ENCODE results near the gene CAD. TPM values are rescaled to one million over a fixed set of nuclear protein-coding genes. Genes with fewer than 3 reads are reported as not detected.

The CAD gene
- total and polyA plus RNA-seq, 2 donors (not counting 3 experiments of a cell fraction or from before 2014, with no cell fraction given), result 60.3 to 91.4 TPM

DNA sequence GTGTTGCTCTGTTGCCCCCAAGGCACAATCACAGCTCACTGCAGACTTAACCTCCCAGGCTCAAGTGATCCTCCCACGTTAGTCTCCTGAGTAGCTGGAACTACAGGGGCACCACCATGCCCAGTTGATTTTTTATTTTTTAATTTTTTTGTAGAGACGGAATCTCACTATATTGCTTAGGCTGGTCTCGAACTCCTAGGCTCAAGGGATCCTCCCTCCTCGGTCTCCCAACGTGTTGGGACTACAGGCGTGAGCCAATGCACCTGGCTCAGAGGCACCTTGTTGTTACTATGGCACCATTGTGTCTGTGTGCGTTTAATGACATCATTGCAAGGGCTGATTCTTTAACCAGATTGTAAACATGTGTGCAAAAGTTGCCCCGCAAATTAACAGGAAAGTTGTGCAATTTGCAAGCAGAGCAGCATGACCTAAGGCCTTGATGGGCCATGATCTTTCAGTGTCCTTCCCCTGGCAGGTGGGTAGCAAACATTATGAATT is 45.8 kb upstream of the CAD start:
- Histone ChIP-seq H3K9ac (replicated peaks; ENCODE audit: extremely low read depth, insufficient read depth, low read length) (no peak overlapping the region), H3K27me3 (ENCODE audit: control insufficient read depth in 2 of 2, insufficient read depth in 2 of 2, low read length in 2 of 2) (peaks cover 24 to 34% of the 10 kb centered on the region in 2 experiments), H3K9me1 (replicated peaks; ENCODE audit: control insufficient read depth, extremely low read depth, insufficient read depth, low read length) (no peaks in the 10 kb centered on the region), H3K27ac (ENCODE audit: insufficient read depth, low read depth, low read length) (no peak overlapping the region), H3K4me3 (replicated peaks in 1 of 3; ENCODE audit: insufficient read depth in 1 of 3, low read depth in 1 of 3, low read length in 3 of 3) (no peak overlapping the region), H3K9me3 (replicated peaks; ENCODE audit: control insufficient read depth, insufficient read depth, low read length) (no peaks in the 10 kb centered on the region), H3K79me2 (ENCODE audit: control insufficient read depth, insufficient read depth, low read length) (no peaks in the 10 kb centered on the region), H2AFZ (ENCODE audit: low read depth, low read length) (no peak overlapping the region), H3K36me3 (ENCODE audit: control insufficient read depth in 2 of 2, extremely low read depth in 1 of 2, insufficient read depth in 2 of 2, low read length in 2 of 2) (no peaks in the 10 kb centered on the region), H4K20me1 (replicated peaks; ENCODE audit: control insufficient read depth, extremely low read depth, insufficient read depth, low read length) (no peaks in the 10 kb centered on the region), H3K4me2 (ENCODE audit: insufficient read depth, low read length) (no peak overlapping the region), H3K4me1 (ENCODE audit: control insufficient read depth, extremely low read depth, insufficient read depth, low read length) (no peaks in the 10 kb centered on the region)
- intact Hi-C loops (cut with micrococcal nuclease), result loop anchor here (5.0 kb wide), 1 partner anchor 74 kb away; no protein-coding TSS in a partner anchor
- no peak for DNase-seq (ENCODE audit: low read depth, low spot score)
- TF ChIP-seq, protein P1, sequence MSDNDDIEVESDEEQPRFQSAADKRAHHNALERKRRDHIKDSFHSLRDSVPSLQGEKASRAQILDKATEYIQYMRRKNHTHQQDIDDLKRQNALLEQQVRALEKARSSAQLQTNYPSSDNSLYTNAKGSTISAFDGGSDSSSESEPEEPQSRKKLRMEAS (IDR thresholded peaks at IDR 0.05; ENCODE audit: insufficient read depth, insufficient read length), result no peak
- no peak for TF ChIP-seq EZH2 (IDR thresholded peaks at IDR 0.05; ENCODE audit: borderline replicate concordance, low read depth, low read length, severe bottlenecking)
- TF ChIP-seq, protein P2, sequence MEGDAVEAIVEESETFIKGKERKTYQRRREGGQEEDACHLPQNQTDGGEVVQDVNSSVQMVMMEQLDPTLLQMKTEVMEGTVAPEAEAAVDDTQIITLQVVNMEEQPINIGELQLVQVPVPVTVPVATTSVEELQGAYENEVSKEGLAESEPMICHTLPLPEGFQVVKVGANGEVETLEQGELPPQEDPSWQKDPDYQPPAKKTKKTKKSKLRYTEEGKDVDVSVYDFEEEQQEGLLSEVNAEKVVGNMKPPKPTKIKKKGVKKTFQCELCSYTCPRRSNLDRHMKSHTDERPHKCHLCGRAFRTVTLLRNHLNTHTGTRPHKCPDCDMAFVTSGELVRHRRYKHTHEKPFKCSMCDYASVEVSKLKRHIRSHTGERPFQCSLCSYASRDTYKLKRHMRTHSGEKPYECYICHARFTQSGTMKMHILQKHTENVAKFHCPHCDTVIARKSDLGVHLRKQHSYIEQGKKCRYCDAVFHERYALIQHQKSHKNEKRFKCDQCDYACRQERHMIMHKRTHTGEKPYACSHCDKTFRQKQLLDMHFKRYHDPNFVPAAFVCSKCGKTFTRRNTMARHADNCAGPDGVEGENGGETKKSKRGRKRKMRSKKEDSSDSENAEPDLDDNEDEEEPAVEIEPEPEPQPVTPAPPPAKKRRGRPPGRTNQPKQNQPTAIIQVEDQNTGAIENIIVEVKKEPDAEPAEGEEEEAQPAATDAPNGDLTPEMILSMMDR (IDR thresholded peaks at IDR 0.05; ENCODE audit: extremely low read depth in 1 of 2, insufficient read depth in 1 of 2, low read depth in 1 of 2, low read length in 2 of 2), result no peak
- no peak for TF ChIP-seq POLR2AphosphoS5 (IDR thresholded peaks at IDR 0.05; ENCODE audit: insufficient read depth, low read depth, low read length)
- no peak for TF ChIP-seq JUN (IDR thresholded peaks at IDR 0.05; ENCODE audit: borderline replicate concordance, insufficient read depth, insufficient read length, low read depth)
- TF ChIP-seq FOS (IDR thresholded peaks at IDR 0.05; ENCODE audit: borderline replicate concordance, insufficient read depth, low read length), result no peak
- TF ChIP-seq POLR2A (IDR thresholded peaks at IDR 0.05; ENCODE audit: low read depth, low read length), result no peak
- no peak for TF ChIP-seq MYC (IDR thresholded peaks at IDR 0.05; ENCODE audit: low read depth, low read length)
- TF ChIP-seq GATA2 (IDR thresholded peaks at IDR 0.05; ENCODE audit: insufficient read depth, insufficient read length, low read depth, low read length), result no peak
- POLR2A ChIA-PET, result no interaction called here
- dilution Hi-C loops (cut with MboI; ENCODE audit: extremely low pct_ligation_motif_present, low sequenced_read_pairs), result no loop called here
- CTCF ChIA-PET, result interaction anchor here (1.0 to 3.7 kb wide), 6 partner anchors 12 to 108 kb away, joined by 3 to 38 read pairs (median 14); no protein-coding TSS in a partner anchor
- no TSS peak for BruUV-seq (replicated peaks)
- no peak for FAIRE-seq
